HepG2 (cell line): ENCODE data around the gene NANOGP8. TPM values are rescaled to one million over a fixed set of nuclear protein-coding genes. Genes with fewer than 3 reads are reported as not detected.

Experiments used
- ATAC-seq: fragments of 200-7000 bp; cut with Tn5 transposase; 3 replicates; pipeline ENCODE4 v1.9.1; 2020; ENCODE audit warnings: mild to moderate bottlenecking, moderate library complexity
- BruUV-seq: library from RNA; stranded (reverse); fragments of 400-500 nt; replicated peaks from 2 replicates; lab custom pipeline; 2021; lab: Mats Ljungman, UMichigan
- CTCF ChIA-PET: fragments of 300-600 bp; formaldehyde crosslinking; extraction: SDS; loops from one replicate; lab custom pipeline; 2021; ENCODE audit warnings: low total read pairs, inconsistent platforms, low intra/inter-chr PET ratio; lab: Yijun Ruan, JAX
- POLR2A ChIA-PET: fragments of 350-600 bp; sonication (Branson Sonifier 250); formaldehyde crosslinking; loops from one replicate; lab custom pipeline; 2020; ENCODE audit warnings: antibody characterized with exemption, inconsistent platforms; lab: Yijun Ruan, JAX
- DNase-seq: peaks from one replicate; pipeline ENCODE4 v3.0.0-alpha.2; 2015; ENCODE audit warnings: low spot score
- FAIRE-seq: peaks from 3 replicates; lab custom pipeline; 2011; peaks lifted over from hg19 to GRCh38; lab: Jason Lieb, UNC
- H2AFZ ChIP-seq: one replicate; pipeline ENCODE4 v1.6.1; 2011; ENCODE audit warnings: low read length, inconsistent platforms
- H3K27ac ChIP-seq: fragments of 300-600 bp; 3 replicates; pipeline ENCODE4 v1.8.0; 2011; ENCODE audit warnings: mixed run types, mild to moderate bottlenecking, mixed read lengths, low read length, inconsistent platforms; ENCODE audit not compliant: insufficient read depth; ENCODE audit errors: extremely low read length
- H3K27me3 ChIP-seq, 2 experiments: fragments of 200-600 bp in 1 of 2; 2 replicates in 1 of 2; 3 replicates in 1 of 2; pipeline versions ENCODE4 v1.6.0 to v1.8.0; 2011; ENCODE audit warnings: low read length in 2 of 2, mild to moderate bottlenecking in 2 of 2, moderate library complexity in 2 of 2, inconsistent platforms in 1 of 2; ENCODE audit not compliant: insufficient read depth in 2 of 2, control insufficient read depth in 1 of 2
- H3K36me3 ChIP-seq, 2 experiments: fragments of 200-600 bp in 1 of 2; replicated peaks in 1 of 2; 2 replicates in 1 of 2; 3 replicates in 1 of 2; pipeline versions ENCODE4 v1.5.1 to v1.8.0; 2011; ENCODE audit warnings: low read length in 2 of 2, inconsistent platforms in 1 of 2; ENCODE audit not compliant: insufficient read depth in 2 of 2, control insufficient read depth in 1 of 2
- H3K4me1 ChIP-seq: 2 replicates; pipeline ENCODE4 v1.5.1; 2012; ENCODE audit warnings: low read length, inconsistent platforms; ENCODE audit not compliant: insufficient read depth
- H3K4me2 ChIP-seq: 2 replicates; pipeline ENCODE4 v1.6.0; 2011; ENCODE audit warnings: low read depth, low read length, inconsistent platforms
- H3K4me3 ChIP-seq, 3 experiments: fragments of 200-600 bp in 1 of 3; sonication (generic), shearing (Covaris generic) in 1 of 3; replicated peaks in 1 of 3; 2 replicates each; pipeline ENCODE4 v1.5.1; 2011 to 2016; ENCODE audit warnings: low read length in 3 of 3, inconsistent platforms in 2 of 3, low read depth in 2 of 3, mild to moderate bottlenecking in 2 of 3, control low read depth in 1 of 3, mixed read lengths in 1 of 3; ENCODE audit not compliant: insufficient read depth in 1 of 3
- H3K79me2 ChIP-seq: one replicate; pipeline ENCODE4 v1.6.1; 2011; ENCODE audit warnings: low read length, inconsistent platforms; ENCODE audit not compliant: insufficient read depth
- H3K9ac ChIP-seq: 2 replicates; pipeline ENCODE4 v1.6.0; 2011; ENCODE audit warnings: mild to moderate bottlenecking, low read depth, low read length, inconsistent platforms; ENCODE audit not compliant: insufficient read depth
- H3K9me3 ChIP-seq: 2 replicates; pipeline ENCODE4 v1.5.1; 2012; ENCODE audit warnings: mild to moderate bottlenecking, low read length
- H4K20me1 ChIP-seq: 2 replicates; pipeline ENCODE4 v1.6.0; 2011; ENCODE audit warnings: inconsistent platforms, mild to moderate bottlenecking, low read length, moderate library complexity; ENCODE audit not compliant: insufficient read depth
- BCLAF1 ChIP-seq: fragments of 450-650 bp; IDR thresholded peaks from 2 replicates; pipeline ENCODE4 v1.6.1; 2017; ENCODE audit warnings: mild to moderate bottlenecking
- DNMT1 ChIP-seq: sonication (generic); formaldehyde crosslinking; IDR thresholded peaks from 2 replicates; pipeline ENCODE4 v1.5.1; 2020; ENCODE audit warnings: mild to moderate bottlenecking, missing genetic modification reagents
- HMGA1 ChIP-seq: sonication (generic); formaldehyde crosslinking; conservative IDR thresholded peaks from 2 replicates; pipeline ENCODE4 v1.4.0; 2020; ENCODE audit warnings: missing genetic modification reagents
- MXD1 ChIP-seq: sonication (generic); formaldehyde crosslinking; IDR thresholded peaks from 2 replicates; pipeline ENCODE4 v1.4.0; 2020; ENCODE audit warnings: mild to moderate bottlenecking, missing genetic modification reagents
- NFATC3 ChIP-seq: sonication (generic); formaldehyde crosslinking; IDR thresholded peaks from 2 replicates; pipeline ENCODE4 v1.5.1; 2020; ENCODE audit warnings: mild to moderate bottlenecking, missing genetic modification reagents
- PHF5A ChIP-seq: IDR thresholded peaks from one replicate; pipeline ENCODE4 v1.6.1; 2018; ENCODE audit warnings: low read depth, missing genetic modification reagents; ENCODE audit not compliant: unreplicated experiment
- RORA ChIP-seq: sonication (generic); formaldehyde crosslinking; IDR thresholded peaks from 2 replicates; pipeline ENCODE4 v1.5.0; 2020; ENCODE audit warnings: mild to moderate bottlenecking, missing genetic modification reagents, moderate library complexity
- SIX1 ChIP-seq: sonication (generic); formaldehyde crosslinking; IDR thresholded peaks from 2 replicates; pipeline ENCODE4 v1.4.0; 2020; ENCODE audit warnings: missing genetic modification reagents, borderline replicate concordance
- SMAD3 ChIP-seq: sonication (generic); formaldehyde crosslinking; IDR thresholded peaks from 2 replicates; pipeline ENCODE4 v1.4.0; 2020; ENCODE audit warnings: missing genetic modification reagents
- SOX13 ChIP-seq, 3 experiments: fragments of 450-650 bp in 1 of 3; sonication (generic) in 1 of 3; formaldehyde crosslinking in 1 of 3; IDR thresholded peaks in 2 of 3; conservative IDR thresholded peaks in 1 of 3; 2 replicates each; pipeline versions ENCODE4 v1.5.0 to v1.6.1; 2016 to 2020; ENCODE audit warnings: antibody characterized with exemption in 1 of 3, mild to moderate bottlenecking in 1 of 3, missing compliant biosample characterization in 1 of 3, missing genetic modification reagents in 1 of 3, moderate library complexity in 1 of 3
- THAP8 ChIP-seq: sonication (generic); formaldehyde crosslinking; IDR thresholded peaks from 2 replicates; pipeline ENCODE4 v1.5.1; 2020; ENCODE audit warnings: missing genetic modification reagents, mild to moderate bottlenecking, borderline replicate concordance
- TOE1 ChIP-seq: sonication (generic); formaldehyde crosslinking; IDR thresholded peaks from 2 replicates; pipeline ENCODE4 v1.4.0; 2020; ENCODE audit warnings: mild to moderate bottlenecking, missing genetic modification reagents
- ZBTB7B ChIP-seq: sonication (generic); formaldehyde crosslinking; IDR thresholded peaks from 2 replicates; pipeline ENCODE4 v1.4.0; 2020; ENCODE audit warnings: missing genetic modification reagents
- ZC3H4 ChIP-seq: sonication (generic); formaldehyde crosslinking; IDR thresholded peaks from 2 replicates; pipeline ENCODE4 v1.4.0; 2020; ENCODE audit warnings: missing genetic modification reagents, borderline replicate concordance
- ZNF296 ChIP-seq: sonication (generic); formaldehyde crosslinking; conservative IDR thresholded peaks from 2 replicates; pipeline ENCODE4 v1.5.0; 2020; ENCODE audit warnings: mild to moderate bottlenecking, missing genetic modification reagents
- ZNF768 ChIP-seq: sonication (generic); formaldehyde crosslinking; IDR thresholded peaks from 2 replicates; pipeline ENCODE4 v1.4.0; 2020; ENCODE audit warnings: missing genetic modification reagents
- WGBS: methylation state at CpG from one replicate; pipeline ENCODE4 v1.1.6; 2017; ENCODE audit warnings: low lambda C conversion rate; 5-methylcytosine and 5-hydroxymethylcytosine counted together
- in situ Hi-C: cut with HindIII; loops from 2 replicates; pipeline ENCODE4 v1.10.0; 2017; ENCODE audit warnings: low pct_unique_long_range_greater_than_20kb; ENCODE audit not compliant: extremely low pct_ligation_motif_present
- intact Hi-C: fragments of 100-400 bp; cut with micrococcal nuclease; formaldehyde crosslinking; loops from one replicate; pipeline ENCODE4 v1.10.0; 2022; ENCODE audit not compliant: unreplicated experiment
- polyA plus RNA-seq, 8 experiments: library from polyadenylated mRNA; depleted of rRNA in 3 of 8; stranded (reverse) in 7 of 8; unstranded in 1 of 8; fragments of >200 nt; fragmentation: Illumina TruSeq in 4 of 8; extraction: Trizol in 4 of 8; gene quantifications; 2 replicates each; pipeline versions ENCODE4 v1.2.1 to v1.2.3, GENCODE V29; 2011 to 2016; ENCODE audit warnings: low read depth in 4 of 8, missing spikeins in 1 of 8, mixed read lengths in 1 of 8; ENCODE audit not compliant: insufficient read depth in 1 of 8
- total RNA-seq, 5 experiments: library from RNA; depleted of rRNA; stranded (reverse); fragments of >200 nt; fragmentation: Illumina TruSeq; extraction: Trizol; gene quantifications; 2 replicates each; pipeline ENCODE4 v1.2.3, GENCODE V29; 2016; ENCODE audit warnings: low read depth in 1 of 5
- TF ChIP-seq, protein P1 (sequence below): sonication (generic); formaldehyde crosslinking; IDR thresholded peaks from 2 replicates; pipeline ENCODE4 v1.4.0; 2020; ENCODE audit warnings: mild to moderate bottlenecking, missing genetic modification reagents
- TF ChIP-seq, protein P2 (sequence below): sonication (generic); formaldehyde crosslinking; IDR thresholded peaks from 2 replicates; pipeline ENCODE4 v1.4.0; 2020; ENCODE audit warnings: mild to moderate bottlenecking, missing genetic modification reagents, borderline replicate concordance

The NANOGP8 gene
- total and polyA plus RNA-seq, 2 of the 13 experiments (the other 11 are each of a cell fraction or from before 2014, with no cell fraction given) = 0.27 TPM; not detected in 1

DNA sequence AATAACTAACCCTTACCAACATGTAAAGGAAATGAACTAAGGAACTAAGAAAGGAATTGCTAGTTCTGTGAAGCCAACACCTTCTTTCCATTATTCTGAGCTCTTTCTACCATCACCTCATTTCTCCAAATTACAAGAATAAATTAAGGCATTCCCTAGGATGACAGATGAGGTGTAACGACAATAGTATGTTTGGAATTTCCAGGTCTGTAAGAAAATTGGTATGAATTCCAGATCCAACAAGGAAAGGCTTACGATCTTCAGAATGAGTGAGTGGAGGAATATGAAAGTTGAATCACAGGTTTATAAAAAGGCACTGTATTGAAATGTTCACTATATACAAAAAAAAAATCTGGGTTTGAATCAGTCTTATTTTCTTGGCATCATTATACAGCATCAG, 4.5 kb upstream of the NANOGP8 start:
- no peak for ATAC-seq
- in situ Hi-C loops (no loop called here), intact Hi-C loops (no loop called here)
- Histone ChIP-seq H3K27ac (no peak overlapping the region), H4K20me1 (no peaks in the 10 kb centered on the region), H3K4me1 (peaks cover 44% of the 10 kb centered on the region), H3K4me3 (no peak overlapping the region), H3K9me3 (no peaks in the 10 kb centered on the region), H3K9ac (no peak overlapping the region), H2AFZ (no peak overlapping the region), H3K36me3 (no peaks in the 10 kb centered on the region), H3K4me2 (no peak overlapping the region), H3K79me2 (no peaks in the 10 kb centered on the region), H3K27me3 (no peaks in the 10 kb centered on the region)
- ChIA-PET POLR2A (no interaction called here), CTCF (no interaction called here)
- BruUV-seq = no TSS peak
- no peak for FAIRE-seq
- TF ChIP-seq PHF5A (no peak), SOX13 (IDR thresholded peaks at IDR 0.05) (no peak), SOX13 (CRISPR knock-in tag; conservative IDR thresholded peaks at IDR 0.05 in 1 of 2, IDR thresholded peaks at IDR 0.05 in 1 of 2) (no peak), ZBTB7B (CRISPR knock-in tag) (no peak), MXD1 (CRISPR knock-in tag) (no peak), SMAD3 (CRISPR knock-in tag) (no peak), RORA (CRISPR knock-in tag) (no peak), HMGA1 (CRISPR knock-in tag) (no peak), NFATC3 (CRISPR knock-in tag) (no peak), ZNF768 (CRISPR knock-in tag) (no peak), TOE1 (CRISPR knock-in tag) (no peak), DNMT1 (CRISPR knock-in tag) (no peak), THAP8 (no peak), BCLAF1 (no peak), SIX1 (CRISPR knock-in tag) (no peak), ZC3H4 (CRISPR knock-in tag) (no peak), ZNF296 (CRISPR knock-in tag) (no peak)
- TF ChIP-seq, protein P1, sequence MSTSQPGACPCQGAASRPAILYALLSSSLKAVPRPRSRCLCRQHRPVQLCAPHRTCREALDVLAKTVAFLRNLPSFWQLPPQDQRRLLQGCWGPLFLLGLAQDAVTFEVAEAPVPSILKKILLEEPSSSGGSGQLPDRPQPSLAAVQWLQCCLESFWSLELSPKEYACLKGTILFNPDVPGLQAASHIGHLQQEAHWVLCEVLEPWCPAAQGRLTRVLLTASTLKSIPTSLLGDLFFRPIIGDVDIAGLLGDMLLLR = no peak
- TF ChIP-seq, protein P2, sequence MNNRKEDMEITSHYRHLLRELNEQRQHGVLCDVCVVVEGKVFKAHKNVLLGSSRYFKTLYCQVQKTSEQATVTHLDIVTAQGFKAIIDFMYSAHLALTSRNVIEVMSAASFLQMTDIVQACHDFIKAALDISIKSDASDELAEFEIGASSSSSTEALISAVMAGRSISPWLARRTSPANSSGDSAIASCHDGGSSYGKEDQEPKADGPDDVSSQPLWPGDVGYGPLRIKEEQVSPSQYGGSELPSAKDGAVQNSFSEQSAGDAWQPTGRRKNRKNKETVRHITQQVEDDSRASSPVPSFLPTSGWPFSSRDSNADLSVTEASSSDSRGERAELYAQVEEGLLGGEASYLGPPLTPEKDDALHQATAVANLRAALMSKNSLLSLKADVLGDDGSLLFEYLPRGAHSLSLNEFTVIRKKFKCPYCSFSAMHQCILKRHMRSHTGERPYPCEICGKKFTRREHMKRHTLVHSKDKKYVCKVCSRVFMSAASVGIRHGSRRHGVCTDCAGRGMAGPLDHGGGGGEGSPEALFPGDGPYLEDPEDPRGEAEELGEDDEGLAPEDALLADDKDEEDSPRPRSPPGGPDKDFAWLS = no peak
- DNase-seq = no peak
- 93% methylated on average over 2 of the region's 2 CpGs for WGBS
